GM12892 (cell line): Measurements from ENCODE around the gene JAGN1.
"Not testable (repeated sequence)": the region's sequence is repeated elsewhere in the genome, so short reads cannot be mapped to it uniquely, and the experiment has no call there.

ENCODE experiments used
- POLR2A ChIP-seq: IDR thresholded peaks from 2 replicates; pipeline ENCODE4 v1.6.1; 2011; ENCODE audit warnings: low read depth, low read length, control low read depth
- POLR2AphosphoS5 ChIP-seq: IDR thresholded peaks from 2 replicates; pipeline ENCODE4 v1.6.1; 2011; ENCODE audit warnings: low read depth, low read length, control low read depth
- TAF1 ChIP-seq: IDR thresholded peaks from 2 replicates; pipeline ENCODE4 v1.6.1; 2011; ENCODE audit warnings: low read depth, mild to moderate bottlenecking, control low read depth, low read length, borderline replicate concordance

DNA sequence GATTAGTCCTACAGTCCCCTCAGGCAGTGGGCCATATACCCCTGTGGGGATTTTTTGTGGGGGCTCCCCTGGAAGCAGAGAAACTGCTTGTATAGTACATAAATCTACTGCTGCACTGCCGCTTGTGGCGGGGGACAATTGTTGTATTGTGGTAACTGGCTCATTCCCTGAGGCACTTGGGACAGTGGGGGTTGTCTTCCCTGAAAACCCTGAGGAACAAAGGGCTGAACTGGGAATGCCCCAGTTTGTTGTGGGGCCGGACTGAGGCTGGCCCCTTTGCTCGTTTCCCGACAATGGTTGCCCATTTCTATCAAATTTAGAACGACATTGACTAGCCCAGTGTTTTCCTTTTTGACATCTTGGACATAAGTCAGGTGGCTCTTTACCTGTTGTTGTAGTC lies 39.0 kb upstream of the JAGN1 start:
- not testable (repeated sequence) for TF ChIP-seq POLR2A, POLR2AphosphoS5, TAF1
